Activated CD4-positive, alpha-beta memory T cell treated with anti-CD3 and anti-CD28 coated beads for 36 hours (primary cell): ENCODE results near the gene BPHL. TPM values are rescaled to one million over a fixed set of nuclear protein-coding genes. Genes with fewer than 3 reads are reported as not detected.

Source experiments
- CTCF ChIA-PET: fragments of 350-600 bp; sonication (Branson Sonifier 250); formaldehyde crosslinking; loops from one replicate; lab custom pipeline; 2021; ENCODE audit warnings: antibody characterized with exemption, inconsistent platforms; lab: Charles Lee
- POLR2A ChIA-PET: fragments of 350-600 bp; sonication (Branson Sonifier 250); formaldehyde crosslinking; loops from one replicate; lab custom pipeline; 2021; ENCODE audit warnings: antibody characterized with exemption; lab: Charles Lee
- DNase-seq: peaks from one replicate; pipeline ENCODE4 v3.0.0-alpha.2; 2020
- H3K27ac Mint-ChIP-seq: one replicate; pipeline ENCODE4 v1.8.0; 2021; ENCODE audit warnings: mixed read lengths
- H3K27me3 Mint-ChIP-seq: one replicate; pipeline ENCODE4 v1.8.0; 2021; ENCODE audit warnings: mixed read lengths
- H3K36me3 Mint-ChIP-seq: one replicate; pipeline ENCODE4 v1.8.0; 2021; ENCODE audit warnings: mixed read lengths
- H3K4me1 Mint-ChIP-seq: one replicate; pipeline ENCODE4 v1.8.0; 2021; ENCODE audit warnings: low read depth, mixed read lengths
- H3K4me3 Mint-ChIP-seq: one replicate; pipeline ENCODE4 v1.8.0; 2021; ENCODE audit warnings: mild to moderate bottlenecking, mixed read lengths
- H3K9me3 Mint-ChIP-seq: one replicate; pipeline ENCODE4 v1.8.0; 2021; ENCODE audit warnings: mixed read lengths
- intact Hi-C: fragments of 100-400 bp; cut with micrococcal nuclease; formaldehyde crosslinking; loops from one replicate; pipeline ENCODE4 v1.15.1; 2023
- total RNA-seq, 2 experiments: library from RNA; stranded (reverse); gene quantifications; one replicate each; pipeline ENCODE4 v1.2.3, GENCODE V29; 2021

The BPHL gene
- total RNA-seq, 2 experiments from 2014 or later: 10.1 to 11.4 TPM

GRCh38 chr6:3088446-3088845 is 30.1 kb upstream of the BPHL start:
- H3K4me1 Mint-ChIP-seq: peaks cover 6% of the 10 kb centered on the region
- DNase-seq: no peak
- H3K27ac Mint-ChIP-seq: peak overlapping the region; percentile 28
- peaks cover 38% of the 10 kb centered on the region for H3K36me3 Mint-ChIP-seq
- no peaks in the 10 kb centered on the region for H3K27me3 Mint-ChIP-seq
- no peak overlapping the region for H3K4me3 Mint-ChIP-seq
- intact Hi-C loops: no loop called here
- ChIA-PET POLR2A (no interaction called here), CTCF (interaction anchor here (1.8 kb wide), 1 partner anchor 12 kb away, joined by 3 read pairs; no protein-coding TSS in a partner anchor)
- no peaks in the 10 kb centered on the region for H3K9me3 Mint-ChIP-seq

- Mint-ChIP-seq H3K4me3 (no peak overlapping the region), H3K27me3 (no peaks in the 10 kb centered on the region), H3K4me1 (peaks cover 6% of the 10 kb centered on the region), H3K27ac (no peak overlapping the region), H3K9me3 (no peaks in the 10 kb centered on the region), H3K36me3 (peaks cover 36% of the 10 kb centered on the region)
- CTCF ChIA-PET: interaction anchor here (1.1 to 1.8 kb wide), 2 partner anchors 12 to 38 kb away, joined by 3 to 4 read pairs; no protein-coding TSS in a partner anchor
- intact Hi-C loops: no loop called here
- no peak for DNase-seq
- POLR2A ChIA-PET: no interaction called here
Measured at GRCh38 chr6:3088968-3089367, 29.5 kb upstream of the BPHL start.

GRCh38 chr6:3090013-3090412 is 28.5 kb upstream of the BPHL start:
- Mint-ChIP-seq H3K36me3 (peaks cover 30% of the 10 kb centered on the region), H3K27ac (no peak overlapping the region), H3K27me3 (no peaks in the 10 kb centered on the region), H3K4me3 (no peak overlapping the region), H3K4me1 (peaks cover 6% of the 10 kb centered on the region), H3K9me3 (no peaks in the 10 kb centered on the region)
- ChIA-PET CTCF (interaction anchor here (0.6 to 1.8 kb wide), 3 partner anchors 11 to 378 kb away, joined by 3 to 4 read pairs (median 3); no protein-coding TSS in a partner anchor), POLR2A (no interaction called here)
- no peak for DNase-seq
- intact Hi-C loops: no loop called here

- CTCF ChIA-PET: no interaction called here
- no peak overlapping the region for H3K27ac Mint-ChIP-seq
- no peaks in the 10 kb centered on the region for H3K9me3 Mint-ChIP-seq
- H3K36me3 Mint-ChIP-seq: peaks cover 21% of the 10 kb centered on the region
- H3K27me3 Mint-ChIP-seq: no peaks in the 10 kb centered on the region
- intact Hi-C loops: no loop called here
- POLR2A ChIA-PET: no interaction called here
- H3K4me3 Mint-ChIP-seq: no peak overlapping the region
- no peak for DNase-seq
- no peaks in the 10 kb centered on the region for H3K4me1 Mint-ChIP-seq
Measured at GRCh38 chr6:3094815-3095214, 23.7 kb upstream of the BPHL start.

GRCh38 chr6:3102875-3103274 is 15.6 kb upstream of the BPHL start:
- ChIA-PET POLR2A (no interaction called here), CTCF (no interaction called here)
- Mint-ChIP-seq H3K27me3 (no peaks in the 10 kb centered on the region), H3K9me3 (no peaks in the 10 kb centered on the region), H3K27ac (no peak overlapping the region), H3K36me3 (peaks cover 47% of the 10 kb centered on the region), H3K4me3 (no peak overlapping the region), H3K4me1 (peaks cover 6% of the 10 kb centered on the region)
- intact Hi-C loops: loop anchor here (1.0 kb wide), 1 partner anchor 15 kb away; the partner anchor contains the start of gene BPHL
- no peak for DNase-seq

GRCh38 chr6:3108746-3109414 is 9.6 kb upstream of the BPHL start:
- Mint-ChIP-seq H3K9me3 (no peaks in the 10 kb centered on the region), H3K36me3 (peaks cover 52% of the 10 kb centered on the region), H3K4me1 (no peaks in the 10 kb centered on the region), H3K27ac (no peak overlapping the region), H3K4me3 (no peak overlapping the region), H3K27me3 (no peaks in the 10 kb centered on the region)
- POLR2A ChIA-PET: no interaction called here
- CTCF ChIA-PET: no interaction called here
- intact Hi-C loops: no loop called here
- no peak for DNase-seq

GRCh38 chr6:3109761-3110160 is 8.8 kb upstream of the BPHL start:
- intact Hi-C loops: no loop called here
- Mint-ChIP-seq H3K27me3 (no peaks in the 10 kb centered on the region), H3K4me3 (no peak overlapping the region), H3K36me3 (peaks cover 45% of the 10 kb centered on the region), H3K9me3 (no peaks in the 10 kb centered on the region), H3K27ac (no peak overlapping the region), H3K4me1 (no peaks in the 10 kb centered on the region)
- POLR2A ChIA-PET: no interaction called here
- DNase-seq: no peak
- CTCF ChIA-PET: no interaction called here

GRCh38 chr6:3114377-3114776 is 4.1 kb upstream of the BPHL start:
- ChIA-PET CTCF (no interaction called here), POLR2A (no interaction called here)
- Mint-ChIP-seq H3K27ac (no peak overlapping the region), H3K9me3 (no peaks in the 10 kb centered on the region), H3K4me3 (no peak overlapping the region), H3K27me3 (no peaks in the 10 kb centered on the region), H3K36me3 (peaks cover 18% of the 10 kb centered on the region), H3K4me1 (peaks cover 11% of the 10 kb centered on the region)
- DNase-seq: no peak
- intact Hi-C loops: no loop called here

GRCh38 chr6:3117912-3118352 is 579 bp upstream of the BPHL start:
- H3K36me3 Mint-ChIP-seq: peaks cover 6% of the 10 kb centered on the region
- DNase-seq: no peak
- H3K9me3 Mint-ChIP-seq: no peaks in the 10 kb centered on the region
- ChIA-PET CTCF (interaction anchor here (1.4 kb wide), 1 partner anchor 39 kb away, joined by 4 read pairs; the partner anchor contains the start of gene TUBB2A), POLR2A (no interaction called here)
- H3K4me1 Mint-ChIP-seq: peaks cover 14% of the 10 kb centered on the region
- H3K27ac Mint-ChIP-seq: peak overlapping the region; percentile 62
- peak overlapping the region; percentile 78 for H3K4me3 Mint-ChIP-seq
- H3K27me3 Mint-ChIP-seq: no peaks in the 10 kb centered on the region
- intact Hi-C loops: loop anchor here (1.0 to 5.0 kb wide), 10 partner anchors 15 to 1659 kb away; partner anchors contain the start of genes CDYL, NQO2, PSMG4 and TUBB2A

GRCh38 chr6:3119040-3119723 is 671 bp downstream of the BPHL start:
- DNase-seq: no peak
- H3K4me3 Mint-ChIP-seq: peak overlapping the region; percentile 78
- no peaks in the 10 kb centered on the region for H3K36me3 Mint-ChIP-seq
- H3K9me3 Mint-ChIP-seq: no peaks in the 10 kb centered on the region
- no peaks in the 10 kb centered on the region for H3K27me3 Mint-ChIP-seq
- peaks cover 19% of the 10 kb centered on the region for H3K4me1 Mint-ChIP-seq
- CTCF ChIA-PET: interaction anchor here (0.6 to 10.8 kb wide), 5 partner anchors 20 to 308 kb away, joined by 3 to 122 read pairs (median 4); partner anchors contain the start of gene TUBB2A
- intact Hi-C loops: loop anchor here (2.0 to 5.0 kb wide), 5 partner anchors 38 to 1658 kb away; partner anchors contain the start of genes CDYL, NQO2, PSMG4 and TUBB2A
- peak overlapping the region; percentile 23 for H3K27ac Mint-ChIP-seq
- POLR2A ChIA-PET: interaction anchor here (0.8 to 1.4 kb wide), 2 partner anchors 49 to 136 kb away, joined by 3 read pairs; no protein-coding TSS in a partner anchor

- no peaks in the 10 kb centered on the region for H3K36me3 Mint-ChIP-seq
- ChIA-PET POLR2A (no interaction called here), CTCF (interaction anchor here (0.8 to 10.8 kb wide), 3 partner anchors 120 to 139 kb away, joined by 3 to 122 read pairs (median 3); no protein-coding TSS in a partner anchor)
- intact Hi-C loops: no loop called here
- peaks cover 19% of the 10 kb centered on the region for H3K4me1 Mint-ChIP-seq
- no peak overlapping the region for H3K4me3 Mint-ChIP-seq
- no peaks in the 10 kb centered on the region for H3K9me3 Mint-ChIP-seq
- no peaks in the 10 kb centered on the region for H3K27me3 Mint-ChIP-seq
- no peak for DNase-seq
- no peak overlapping the region for H3K27ac Mint-ChIP-seq
Measured at GRCh38 chr6:3120765-3121089, 2.2 kb downstream of the BPHL start.

GRCh38 chr6:3122823-3123182 is 4.3 kb downstream of the BPHL start:
- CTCF ChIA-PET: interaction anchor here (1.0 to 10.8 kb wide), 2 partner anchors 67 to 129 kb away, joined by 4 to 122 read pairs; no protein-coding TSS in a partner anchor
- H3K36me3 Mint-ChIP-seq: no peaks in the 10 kb centered on the region
- no peaks in the 10 kb centered on the region for H3K27me3 Mint-ChIP-seq
- intact Hi-C loops: no loop called here
- no peak overlapping the region for H3K27ac Mint-ChIP-seq
- POLR2A ChIA-PET: interaction anchor here (0.6 kb wide), 2 partner anchors 133 to 368 kb away, joined by 3 read pairs; no protein-coding TSS in a partner anchor
- H3K9me3 Mint-ChIP-seq: no peaks in the 10 kb centered on the region
- no peak overlapping the region for H3K4me3 Mint-ChIP-seq
- peaks cover 15% of the 10 kb centered on the region for H3K4me1 Mint-ChIP-seq
- no peak for DNase-seq
